Stimulated activated CD8-positive, alpha-beta memory T cell treated with anti-CD3 and anti-CD28 coated beads, Interleukin-4, amount 100 ng/mL, for 48 hours (primary cell): ENCODE results near the gene ARHGEF1.

Experiments used
- DNase-seq: peaks from one replicate; pipeline ENCODE4 v3.0.0-alpha.2; 2020

ARHGEF1 gene

GRCh38 chr19:41920882-41921576, 38.0 kb downstream of the ARHGEF1 start:
- DNase-seq, result no peak

- DNase-seq, result no peak
Observed at GRCh38 chr19:41921577-41922576, 38.9 kb downstream of the ARHGEF1 start.

GRCh38 chr19:41922585-41922984, 39.6 kb downstream of the ARHGEF1 start:
- DNase-seq, result no peak

- no peak for DNase-seq
Observed at GRCh38 chr19:41923045-41923788, 40.2 kb downstream of the ARHGEF1 start.

- no peak for DNase-seq
Observed at GRCh38 chr19:41924151-41925145, 41.5 kb downstream of the ARHGEF1 start.

- no peak for DNase-seq
Observed at GRCh38 chr19:41925208-41926003, 42.4 kb downstream of the ARHGEF1 start.

GRCh38 chr19:41926028-41926762, 43.2 kb downstream of the ARHGEF1 start:
- no peak for DNase-seq

- no peak for DNase-seq
Observed at GRCh38 chr19:41926763-41927496, 43.9 kb downstream of the ARHGEF1 start.

- DNase-seq, result no peak
Observed at GRCh38 chr19:41927497-41928192, 44.7 kb downstream of the ARHGEF1 start.

GRCh38 chr19:41928221-41928683, 45.3 kb downstream of the ARHGEF1 start, which contains the start of gene ERFL:
Gene ERFL, minus strand, starts transcription at chr19:41928449. Its CDS starts 15,530 bp downstream, at chr19:41912919.
- DNase-seq, result peak; percentile 52

- DNase-seq, result no peak
Observed at GRCh38 chr19:41928754-41929535, 46.0 kb downstream of the ARHGEF1 start.

- no peak for DNase-seq
Observed at GRCh38 chr19:41929536-41930071, 46.6 kb downstream of the ARHGEF1 start.

- no peak for DNase-seq
Observed at GRCh38 chr19:41930322-41930722, 47.3 kb downstream of the ARHGEF1 start.

GRCh38 chr19:41930926-41931592, 48.1 kb downstream of the ARHGEF1 start:
- DNase-seq, result no peak

- DNase-seq, result no peak
Observed at GRCh38 chr19:41932259-41932719, 49.3 kb downstream of the ARHGEF1 start.

GRCh38 chr19:41932720-41933332, 49.8 kb downstream of the ARHGEF1 start:
- DNase-seq, result no peak
